Measurements from ENCODE around the gene CYP3A7.
"Not testable (repeated sequence)": the region's sequence is repeated elsewhere in the genome, so short reads cannot be mapped to it uniquely, and the experiment has no call there.

The CYP3A7 gene

GRCh38 chr7:99672573-99672972 lies 62.4 kb downstream of the CYP3A7 start:
- no peak for DNase-seq (ENCODE audit: low read depth)
- no peak for TF ChIP-seq CTCF (IDR thresholded peaks at IDR 0.05; ENCODE audit: insufficient read depth, low read depth, low read length, missing control alignments)

GRCh38 chr7:99669782-99670181 lies 65.2 kb downstream of the CYP3A7 start:
- TF ChIP-seq CTCF (IDR thresholded peaks at IDR 0.05; ENCODE audit: insufficient read depth, low read depth, low read length, missing control alignments): no peak
- DNase-seq (ENCODE audit: low read depth): no peak
- no peak overlapping the region for H3K4me3 ChIP-seq (ENCODE audit: low read depth, low read length)

More at GRCh38 chr7:99672573-99672972, 62.4 kb downstream of the CYP3A7 start:
- H3K4me3 ChIP-seq (ENCODE audit: low read depth, low read length): no peak overlapping the region

GRCh38 chr7:99668541-99668940 lies 66.5 kb downstream of the CYP3A7 start:
- no peak for TF ChIP-seq CTCF (IDR thresholded peaks at IDR 0.05; ENCODE audit: insufficient read depth, low read depth, low read length, missing control alignments)
- no peak for DNase-seq (ENCODE audit: low read depth)
- no peak overlapping the region for H3K4me3 ChIP-seq (ENCODE audit: low read depth, low read length)

- DNase-seq (ENCODE audit: low read depth): no peak
- no peak overlapping the region for H3K4me3 ChIP-seq (ENCODE audit: low read depth, low read length)
- no peak for TF ChIP-seq CTCF (IDR thresholded peaks at IDR 0.05; ENCODE audit: insufficient read depth, low read depth, low read length, missing control alignments)
Measured at GRCh38 chr7:99667179-99667578, 67.8 kb downstream of the CYP3A7 start.

- TF ChIP-seq CTCF (IDR thresholded peaks at IDR 0.05; ENCODE audit: insufficient read depth, low read depth, low read length, missing control alignments): no peak
- no peak for DNase-seq (ENCODE audit: low read depth)
Measured at GRCh38 chr7:99666013-99666395, 69.0 kb downstream of the CYP3A7 start.

GRCh38 chr7:99665312-99666012 lies 69.5 kb downstream of the CYP3A7 start:
- no peak for DNase-seq (ENCODE audit: low read depth)
- no peak for TF ChIP-seq CTCF (IDR thresholded peaks at IDR 0.05; ENCODE audit: insufficient read depth, low read depth, low read length, missing control alignments)
- H3K4me3 ChIP-seq (ENCODE audit: low read depth, low read length): no peak overlapping the region

More at GRCh38 chr7:99666013-99666395, 69.0 kb downstream of the CYP3A7 start:
- H3K4me3 ChIP-seq (ENCODE audit: low read depth, low read length): no peak overlapping the region

- DNase-seq (ENCODE audit: low read depth); H3K4me3 ChIP-seq (ENCODE audit: low read depth, low read length): not testable (repeated sequence)
Measured at GRCh38 chr7:99657879-99658278, 77.1 kb downstream of the CYP3A7 start.

Measured in GM12865 (cell line).